SKM-1 (cell line): ENCODE measurements around the gene ANTXR2.

Source experiments
- DNase-seq: peaks from one replicate; lab custom pipeline; 2025; ENCODE audit not compliant: unreplicated experiment; lab: John Stamatoyannopoulos, UW

ANTXR2 gene

GRCh38 chr4:79872738-79873137 is 200.3 kb downstream of the ANTXR2 start:
- DNase-seq: no peak

GRCh38 chr4:79871961-79872360 is 201.1 kb downstream of the ANTXR2 start:
- no peak for DNase-seq

GRCh38 chr4:79869597-79870237 is 203.3 kb downstream of the ANTXR2 start:
- no peak for DNase-seq

- no peak for DNase-seq
These were observed 207.8 kb downstream of the ANTXR2 start for GRCh38 chr4:79865201-79865597.

GRCh38 chr4:79864500-79865200 is 208.4 kb downstream of the ANTXR2 start:
- DNase-seq: no peak

- no peak for DNase-seq
These were observed 209.7 kb downstream of the ANTXR2 start for GRCh38 chr4:79863333-79863732.

DNA sequence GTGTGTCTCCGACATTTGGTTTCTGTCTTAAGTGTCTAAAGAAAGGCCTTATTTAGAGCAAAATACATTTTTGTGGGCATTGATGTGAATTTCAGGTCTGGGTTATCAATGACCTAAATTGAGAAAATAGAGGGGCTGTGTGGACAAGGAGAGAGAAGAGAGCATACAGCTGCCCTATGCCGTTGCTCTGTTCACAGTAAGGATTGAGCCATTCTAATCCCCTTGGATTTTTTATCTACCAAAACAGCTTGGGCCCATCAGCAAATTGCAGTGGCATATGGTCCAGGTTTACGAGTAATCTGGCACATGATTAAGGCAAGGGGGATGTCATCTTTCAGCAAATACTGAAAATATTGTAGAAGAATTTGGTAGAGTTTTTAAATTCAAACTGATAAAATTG is 210.2 kb downstream of the ANTXR2 start:
- no peak for DNase-seq

DNA sequence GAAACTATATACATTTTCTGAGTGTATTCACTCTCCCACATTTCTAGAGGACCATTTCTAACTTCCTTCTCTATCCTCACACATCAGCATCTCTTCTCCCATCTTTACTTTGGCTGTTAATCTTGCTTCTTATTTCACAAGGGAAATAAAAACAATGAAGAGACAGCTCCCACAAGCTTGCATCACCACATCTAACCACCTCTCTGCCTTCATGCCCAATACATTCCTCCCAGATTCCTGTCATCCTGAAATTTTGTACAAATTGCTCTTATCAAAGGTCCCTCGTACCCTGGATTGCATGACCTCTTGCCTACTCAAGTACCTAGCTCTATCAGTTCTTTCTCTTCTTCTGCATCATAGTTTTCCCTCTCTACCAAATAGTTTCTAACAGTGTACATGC is 215.2 kb downstream of the ANTXR2 start:
- no peak for DNase-seq

DNA sequence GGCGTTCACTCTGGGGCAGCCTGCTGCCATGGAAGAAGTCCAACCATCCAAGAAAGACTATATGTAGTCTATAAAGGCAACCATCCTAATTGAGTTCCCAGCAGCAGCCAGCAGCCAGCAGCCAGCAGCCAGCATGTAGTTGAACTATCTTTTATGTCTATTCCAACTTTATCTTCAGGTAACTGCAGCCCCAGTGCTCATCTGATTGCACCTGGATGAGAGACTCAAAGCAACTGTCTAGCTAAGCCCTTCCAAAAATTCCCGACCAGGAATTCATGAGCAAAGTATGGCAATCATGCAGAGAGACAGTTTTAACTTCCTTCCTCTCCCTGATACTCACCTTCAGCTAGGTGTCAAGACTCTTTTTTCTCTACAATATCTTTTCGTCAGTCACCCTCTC is 216.8 kb downstream of the ANTXR2 start:
- no peak for DNase-seq

GRCh38 chr4:79854856-79855502 is 218.1 kb downstream of the ANTXR2 start:
- DNase-seq: no peak

GRCh38 chr4:79852305-79852730 is 220.7 kb downstream of the ANTXR2 start:
- DNase-seq: no peak

- no peak for DNase-seq
These were observed 221.3 kb downstream of the ANTXR2 start for GRCh38 chr4:79851625-79852304.
